HCT116 (cell line): ENCODE results near the gene MED27. TPM values are rescaled to one million over a fixed set of nuclear protein-coding genes. Genes with fewer than 3 reads are reported as not detected.

Experiments
- ATAC-seq: fragments of 200-7000 bp; cut with Tn5 transposase; 2 replicates; pipeline ENCODE4 v1.9.1; 2020; ENCODE audit warnings: mild to moderate bottlenecking, moderate library complexity
- BruUV-seq: library from RNA; stranded (reverse); fragments of 400-500 nt; replicated peaks from 2 replicates; lab custom pipeline; 2021; lab: Mats Ljungman, UMichigan
- CTCF ChIA-PET: fragments of 300-600 bp; sonication (Branson Sonifier 250); formaldehyde crosslinking; loops from one replicate; lab custom pipeline; 2021; ENCODE audit warnings: antibody characterized with exemption; lab: Charles Lee
- POLR2A ChIA-PET: fragments of 300-600, 350-600 bp; sonication (Branson Sonifier 250); formaldehyde crosslinking; loops from one replicate; lab custom pipeline; 2021; ENCODE audit warnings: antibody characterized with exemption; lab: Charles Lee
- RAD21 ChIA-PET, 2 experiments: fragments of 300-600 bp; sonication (Branson Sonifier 250); formaldehyde crosslinking; loops; one replicate each; lab custom pipeline; 2023; ENCODE audit warnings: low total read pairs in 2 of 2; ENCODE audit not compliant: uncharacterized antibody in 2 of 2, unreplicated experiment in 2 of 2, low non-redundant PET in 1 of 2; lab: Charles Lee
- DNase-seq: peaks from one replicate; pipeline ENCODE4 v3.0.0-alpha.2; 2010; ENCODE audit warnings: low read depth, low spot score
- H2AFZ ChIP-seq: fragments of 200-600 bp; shearing (Covaris generic), sonication (generic); 2 replicates; pipeline ENCODE4 v1.6.1; 2017; ENCODE audit warnings: low read depth, mixed run types, mixed read lengths, antibody characterized with exemption, low read length; ENCODE audit not compliant: poor library complexity, severe bottlenecking
- H3K27ac ChIP-seq: 2 replicates; pipeline ENCODE4 v1.5.1; 2012; ENCODE audit warnings: low read depth, low read length
- H3K27me3 ChIP-seq: fragments of 200-600 bp; sonication (generic); 2 replicates; pipeline ENCODE4 v1.6.1; 2016; ENCODE audit warnings: mixed run types, low read length, mixed read lengths; ENCODE audit not compliant: insufficient read depth
- H3K36me3 ChIP-seq, 2 experiments: fragments of 200-500 bp in 1 of 2; fragments of 200-600 bp in 1 of 2; sonication (Bioruptor generic) in 1 of 2; sonication (generic) in 1 of 2; 2 replicates each; pipeline versions ENCODE4 v1.5.1 to v1.6.1; 2014 to 2016; ENCODE audit warnings: low read length in 2 of 2, inconsistent platforms in 1 of 2, mixed read lengths in 1 of 2, mixed run types in 1 of 2; ENCODE audit not compliant: insufficient read depth in 2 of 2, control insufficient read depth in 1 of 2
- H3K4me1 ChIP-seq, 2 experiments: fragments of 200-600 bp in 1 of 2; sonication (generic) in 1 of 2; 2 replicates each; pipeline versions ENCODE4 v1.5.1 to v1.6.1; 2012 to 2017; ENCODE audit warnings: low read length in 2 of 2, inconsistent platforms in 1 of 2, mild to moderate bottlenecking in 1 of 2, mixed read lengths in 1 of 2, mixed run types in 1 of 2, moderate library complexity in 1 of 2; ENCODE audit not compliant: insufficient read depth in 2 of 2, control insufficient read depth in 1 of 2
- H3K4me2 ChIP-seq: fragments of 200-600 bp; sonication (generic); 2 replicates; pipeline ENCODE4 v1.6.1; 2017; ENCODE audit warnings: mixed run types, low read length, mixed read lengths
- H3K4me3 ChIP-seq, 2 experiments: fragments of 200-600 bp in 1 of 2; sonication (generic) in 1 of 2; replicated peaks in 1 of 2; 2 replicates each; pipeline ENCODE4 v1.5.1; 2011 to 2016; ENCODE audit warnings: low read length in 2 of 2, control low read depth in 1 of 2, low read depth in 1 of 2, mild to moderate bottlenecking in 1 of 2, mixed read lengths in 1 of 2, mixed run types in 1 of 2
- H3K79me2 ChIP-seq: fragments of 200-600 bp; sonication (generic); 2 replicates; pipeline ENCODE4 v1.6.1; 2017; ENCODE audit warnings: mild to moderate bottlenecking, mixed run types, low read length, moderate library complexity, mixed read lengths; ENCODE audit not compliant: insufficient read depth
- H3K9ac ChIP-seq: fragments of 200-600 bp; sonication (generic); 2 replicates; pipeline ENCODE4 v1.6.1; 2016; ENCODE audit warnings: low read length, mixed read lengths
- H3K9me2 ChIP-seq: fragments of 200-600 bp; sonication (generic), shearing (Covaris generic); 2 replicates; pipeline ENCODE4 v1.6.1; 2017; ENCODE audit warnings: mixed run types, mild to moderate bottlenecking, moderate library complexity; ENCODE audit not compliant: insufficient read depth
- H3K9me3 ChIP-seq, 2 experiments: fragments of 200-500 bp in 1 of 2; fragments of 200-600 bp in 1 of 2; sonication (Bioruptor generic) in 1 of 2; sonication (generic) in 1 of 2; 2 replicates each; pipeline ENCODE4 v1.6.1; 2014 to 2017; ENCODE audit warnings: low read length in 2 of 2, mixed read lengths in 2 of 2, inconsistent platforms in 1 of 2, low read depth in 1 of 2, mild to moderate bottlenecking in 1 of 2, mixed run types in 1 of 2, moderate library complexity in 1 of 2; ENCODE audit not compliant: control insufficient read depth in 1 of 2, insufficient read depth in 1 of 2
- H4K20me1 ChIP-seq: fragments of 200-600 bp; sonication (generic), shearing (Covaris generic); 2 replicates; pipeline ENCODE4 v1.6.1; 2017; ENCODE audit warnings: mixed run types, mild to moderate bottlenecking, moderate library complexity; ENCODE audit not compliant: insufficient read depth
- CBX3 ChIP-seq: IDR thresholded peaks from 2 replicates; pipeline ENCODE4 v1.6.1; 2012; ENCODE audit warnings: low read depth
- CEBPB ChIP-seq: IDR thresholded peaks from 2 replicates; pipeline ENCODE4 v1.6.1; 2012; ENCODE audit warnings: low read depth
- EGR1 ChIP-seq: IDR thresholded peaks from 2 replicates; pipeline ENCODE4 v1.6.1; 2012; ENCODE audit warnings: low read depth
- ELF1 ChIP-seq: IDR thresholded peaks from 2 replicates; pipeline ENCODE4 v1.6.1; 2012; ENCODE audit warnings: low read depth, borderline replicate concordance
- EZH2phosphoT487 ChIP-seq: fragments of 200-600 bp; IDR thresholded peaks from 2 replicates; pipeline ENCODE4 v1.6.1; 2018; ENCODE audit warnings: antibody characterized with exemption, borderline replicate concordance
- FOSL1 ChIP-seq: IDR thresholded peaks from 2 replicates; pipeline ENCODE4 v1.6.1; 2012; ENCODE audit warnings: low read depth
- POLR2AphosphoS5 ChIP-seq: IDR thresholded peaks from 2 replicates; pipeline ENCODE4 v1.6.1; 2011; ENCODE audit warnings: mild to moderate bottlenecking, low read depth, low read length, moderate library complexity
- RAD21 ChIP-seq: IDR thresholded peaks from 2 replicates; pipeline ENCODE4 v1.6.1; 2012; ENCODE audit warnings: low read depth, mild to moderate bottlenecking
- SRF ChIP-seq: IDR thresholded peaks from 2 replicates; pipeline ENCODE4 v1.6.1; 2012; ENCODE audit warnings: low read depth
- YY1 ChIP-seq: IDR thresholded peaks from 2 replicates; pipeline ENCODE4 v1.6.1; 2011; ENCODE audit warnings: low read length, low read depth, moderate library complexity, mild to moderate bottlenecking; ENCODE audit not compliant: insufficient replicate concordance; ENCODE audit errors: extremely low read depth
- intact Hi-C: fragments of 100-400 bp; cut with micrococcal nuclease; formaldehyde crosslinking; loops from 2 replicates; pipeline ENCODE4 v1.10.0; 2022
- total RNA-seq: library from RNA; stranded (reverse); gene quantifications from one replicate; pipeline ENCODE4 v1.2.1, GENCODE V29; 2021; ENCODE audit not compliant: unreplicated experiment
- TF ChIP-seq, protein P1 (sequence below): IDR thresholded peaks from 2 replicates; pipeline ENCODE4 v1.6.1; 2012

MED27 gene
- total RNA-seq, 1 experiment from 2014 or later: 26.9 TPM

DNA sequence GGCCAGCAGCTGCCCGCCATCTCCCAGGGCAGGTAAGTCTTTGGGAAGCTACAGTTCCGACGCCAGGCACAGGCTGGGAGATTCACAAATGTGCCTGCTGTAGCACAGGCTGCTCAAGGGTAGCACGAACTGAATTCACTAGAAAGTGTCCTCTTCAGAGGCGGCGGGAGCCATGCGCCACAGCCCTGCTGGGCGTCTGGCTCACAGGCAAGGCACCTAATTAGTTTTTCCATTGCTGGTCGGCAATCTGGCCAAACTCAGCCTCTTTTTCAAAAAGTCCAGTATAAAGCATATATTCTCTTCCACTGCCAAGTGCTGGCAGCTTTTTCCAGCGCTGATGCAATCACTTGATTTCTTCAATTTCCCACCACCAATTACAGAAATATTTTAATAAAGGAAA, 210.9 kb downstream of the MED27 start (continued):
- no peak for TF ChIP-seq RAD21
- TF ChIP-seq EZH2phosphoT487: no peak
- TF ChIP-seq CEBPB: no peak
- TF ChIP-seq ELF1: no peak
- TF ChIP-seq EGR1: no peak
- TF ChIP-seq SRF: no peak
- no peak for TF ChIP-seq POLR2AphosphoS5

GRCh38 chr9:131867611-131868192, 212.0 kb downstream of the MED27 start:
- no peaks in the 10 kb centered on the region for H3K27me3 ChIP-seq
- H2AFZ ChIP-seq: no peak overlapping the region
- no peaks in the 10 kb centered on the region for H3K36me3 ChIP-seq
- ChIA-PET RAD21 (no interaction called here), POLR2A (no interaction called here), CTCF (no interaction called here)
- TF ChIP-seq CBX3: no peak
- TF ChIP-seq YY1: no peak
- no peak for TF ChIP-seq EGR1
- TF ChIP-seq CEBPB: no peak
- TF ChIP-seq FOSL1: no peak
- TF ChIP-seq, protein P1, sequence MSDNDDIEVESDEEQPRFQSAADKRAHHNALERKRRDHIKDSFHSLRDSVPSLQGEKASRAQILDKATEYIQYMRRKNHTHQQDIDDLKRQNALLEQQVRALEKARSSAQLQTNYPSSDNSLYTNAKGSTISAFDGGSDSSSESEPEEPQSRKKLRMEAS: no peak
- no peaks in the 10 kb centered on the region for H4K20me1 ChIP-seq
- ATAC-seq (no peak), DNase-seq (no peak)
- H3K9me3 ChIP-seq: no peaks in the 10 kb centered on the region
- no peak overlapping the region for H3K27ac ChIP-seq
- no TSS peak for BruUV-seq
- no peaks in the 10 kb centered on the region for H3K79me2 ChIP-seq
- intact Hi-C loops: no loop called here
- no peaks in the 10 kb centered on the region for H3K4me1 ChIP-seq
- no peak overlapping the region for H3K9ac ChIP-seq
- H3K4me3 ChIP-seq: no peak overlapping the region
- no peaks in the 10 kb centered on the region for H3K9me2 ChIP-seq
- no peak overlapping the region for H3K4me2 ChIP-seq
